Stromal cell of bone marrow (primary cell): ENCODE results near the gene ZNF740.
"Not testable (repeated sequence)": the region's sequence is repeated elsewhere in the genome, so short reads cannot be mapped to it uniquely, and the experiment has no call there.

Experiments
- DNase-seq: peaks from one replicate; pipeline ENCODE4 v3.0.0-alpha.2; 2012; ENCODE audit warnings: low read depth

ZNF740 gene

DNA sequence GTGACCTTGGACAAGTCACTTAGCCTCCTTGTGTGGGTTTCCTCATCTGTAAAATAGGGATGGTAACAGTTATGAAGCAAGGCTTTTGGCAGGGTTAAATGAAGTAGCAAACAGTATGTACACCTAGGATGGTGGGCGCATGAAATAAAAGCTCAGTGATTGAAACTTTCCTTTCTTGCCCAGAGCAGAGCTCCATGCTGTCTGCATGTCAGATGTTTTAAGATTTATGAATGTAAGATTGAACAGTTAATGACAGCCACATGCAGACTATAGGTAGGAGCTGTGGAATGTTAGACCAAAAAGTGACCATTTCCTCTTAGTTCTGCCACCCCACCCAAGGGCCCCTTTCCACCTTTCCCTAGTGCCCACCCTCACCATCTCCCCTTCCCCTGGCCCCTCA, 14.5 kb downstream of the ZNF740 start:
- no peak for DNase-seq

- DNase-seq, result no peak
Observed at GRCh38 chr12:53195516-53196420, 15.2 kb downstream of the ZNF740 start.

DNA sequence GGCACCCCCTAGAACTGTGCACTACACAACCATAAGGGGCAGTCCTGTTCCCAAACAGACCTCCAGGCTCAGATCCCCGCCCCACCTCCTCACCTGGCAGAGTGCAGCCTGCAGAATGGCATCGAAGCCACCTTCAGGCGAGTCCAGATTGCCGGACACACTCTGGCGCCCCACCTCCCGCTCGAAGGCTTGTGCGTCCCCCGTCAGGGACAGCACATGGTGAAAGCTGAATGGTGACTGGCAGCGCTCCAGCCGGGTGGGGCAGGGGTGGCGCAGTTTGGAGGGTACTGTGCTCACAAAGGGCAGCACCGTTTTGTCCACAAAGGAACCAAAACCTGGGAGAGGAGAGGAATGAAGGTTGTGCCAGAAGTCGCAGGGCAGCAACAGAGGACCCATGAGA, 16.0 kb downstream of the ZNF740 start:
- no peak for DNase-seq

DNA sequence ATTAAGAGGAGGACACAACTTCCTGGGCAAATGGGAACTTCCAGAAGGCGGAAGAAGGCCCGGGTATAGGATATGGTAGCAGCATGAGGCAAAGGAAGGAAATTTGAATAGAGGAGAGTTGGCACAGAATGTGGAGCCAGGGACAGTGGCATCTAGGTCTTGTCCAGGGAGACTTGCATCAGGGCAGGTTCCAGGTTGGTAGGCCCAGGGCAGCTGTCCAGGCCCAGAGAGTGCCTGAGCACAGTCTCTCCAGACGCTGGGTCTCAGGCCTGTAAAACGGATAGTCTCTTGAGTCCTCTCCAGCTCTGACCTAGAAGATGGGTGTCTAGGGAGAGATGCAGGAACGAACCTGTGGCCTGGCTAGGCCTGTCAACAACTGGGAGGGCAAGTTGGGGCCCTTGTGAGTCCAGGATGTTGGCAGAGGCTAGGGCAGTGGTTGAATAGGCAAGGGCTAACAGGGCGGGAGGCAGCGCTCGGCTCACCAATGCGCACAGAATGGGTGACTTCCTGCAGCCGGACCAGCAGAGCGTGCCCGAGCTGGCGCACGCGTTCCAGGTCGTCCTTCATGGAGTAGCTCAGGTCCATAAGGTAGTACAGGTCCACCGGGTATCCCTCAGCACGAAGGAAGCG, 16.6 kb downstream of the ZNF740 start:
- no peak for DNase-seq

DNA sequence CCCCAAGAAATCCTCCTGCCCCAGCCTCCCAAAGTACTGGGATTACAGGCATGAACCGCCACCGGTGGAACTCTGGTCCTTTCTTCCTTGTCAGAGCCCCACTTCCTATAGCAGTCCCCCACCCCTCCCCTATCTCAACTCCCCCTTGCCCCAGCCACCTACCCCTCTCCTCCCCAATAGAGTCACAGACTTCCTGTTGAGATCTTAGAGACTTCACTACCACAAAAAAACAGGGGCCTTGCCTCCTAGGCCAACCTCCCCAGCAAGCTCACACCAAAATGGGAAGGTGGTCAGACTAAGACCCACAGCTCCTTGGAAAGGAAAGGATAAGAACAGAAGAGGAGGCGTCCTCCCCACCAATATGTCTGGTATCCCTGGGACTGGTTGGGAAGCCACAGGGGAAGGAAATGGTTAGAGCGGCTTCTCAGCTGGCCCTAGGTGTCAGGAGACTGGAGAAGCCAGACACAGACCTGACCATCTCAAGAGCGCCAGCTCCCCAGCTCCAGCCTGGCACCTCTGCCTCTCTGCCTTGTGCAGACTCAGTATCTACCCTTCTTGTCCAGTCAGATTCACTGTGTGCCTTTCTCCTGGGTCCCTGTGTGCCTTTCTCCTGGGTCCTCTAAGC, 18.1 kb downstream of the ZNF740 start:
- DNase-seq, result no peak

- DNase-seq, result no peak
Observed at GRCh38 chr12:53199700-53200099, 19.2 kb downstream of the ZNF740 start.

DNA sequence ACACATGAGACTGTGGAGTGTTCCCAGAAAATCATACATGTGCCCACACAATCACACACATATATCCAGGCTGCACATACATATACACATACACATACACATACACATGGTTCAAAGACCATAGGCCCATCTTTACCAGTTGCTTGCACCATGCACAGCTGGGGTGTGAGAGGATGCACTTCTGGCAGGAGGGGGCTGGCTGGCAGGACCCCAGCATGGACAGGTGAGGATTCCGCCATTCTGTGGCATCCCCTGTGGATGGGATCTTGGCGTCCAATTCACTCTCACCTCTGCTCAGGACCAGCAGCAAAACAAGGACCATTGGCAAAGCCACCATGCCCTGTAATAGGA, 19.6 kb downstream of the ZNF740 start:
- no peak for DNase-seq

GRCh38 chr12:53200458-53201176, 20.1 kb downstream of the ZNF740 start:
- DNase-seq, result no peak

DNA sequence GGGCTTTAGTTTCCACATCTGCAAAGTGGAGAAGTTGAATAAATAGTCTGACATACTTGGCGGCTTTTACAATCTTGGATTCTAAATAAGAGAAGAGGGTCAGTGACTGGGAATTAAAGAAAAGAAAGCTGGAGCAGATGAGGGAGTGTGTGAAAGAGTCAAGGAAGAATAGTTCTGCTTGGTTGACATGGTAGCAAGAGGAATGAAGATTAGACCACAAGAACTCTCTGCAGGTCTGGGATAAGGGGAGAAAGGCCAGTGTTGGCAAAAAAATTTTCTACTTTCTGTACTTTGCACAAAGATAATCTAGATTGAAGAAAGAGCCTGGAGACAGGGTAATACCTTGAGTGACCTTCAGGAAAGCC, 20.6 kb downstream of the ZNF740 start:
- no peak for DNase-seq

DNA sequence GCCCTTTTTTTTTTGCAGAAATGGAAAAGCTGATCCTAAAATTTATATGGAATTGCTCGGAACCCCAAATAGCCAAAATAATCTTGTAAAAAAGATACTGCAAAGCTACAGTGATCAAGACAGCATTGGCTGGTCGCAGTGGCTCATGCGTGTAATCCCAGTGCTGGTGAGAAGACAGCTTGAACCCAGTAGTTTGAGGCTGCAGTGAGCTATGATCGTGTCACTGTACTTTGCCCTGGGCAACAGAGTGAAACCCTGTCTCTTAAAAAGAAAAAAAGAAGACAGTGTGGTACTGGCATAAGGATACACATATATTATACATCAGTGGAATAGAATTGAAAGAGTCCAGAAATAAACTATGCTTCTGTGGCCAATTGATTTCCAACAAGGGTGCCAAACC, 21.1 kb downstream of the ZNF740 start:
- DNase-seq, result no peak

GRCh38 chr12:53202316-53202715, 21.8 kb downstream of the ZNF740 start:
- not testable (repeated sequence) for DNase-seq

DNA sequence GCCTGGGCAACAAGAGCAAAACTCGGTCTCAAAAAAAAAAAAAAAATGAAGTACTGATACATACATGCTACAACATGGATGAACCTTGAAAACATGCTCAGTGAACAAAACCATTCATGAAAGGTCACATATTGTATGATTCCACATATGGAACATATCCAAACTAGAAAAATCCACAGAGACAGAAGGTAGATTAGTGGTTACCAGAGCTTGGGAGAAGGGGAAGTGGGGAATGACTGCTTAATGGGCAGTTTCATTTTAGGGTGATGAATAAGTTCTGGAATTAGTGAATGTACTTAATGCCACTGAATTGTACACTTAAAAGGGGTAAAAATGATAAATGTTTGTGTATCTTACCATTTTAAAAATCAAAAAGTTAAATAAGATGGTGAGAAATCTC, 23.8 kb downstream of the ZNF740 start:
- no peak for DNase-seq

GRCh38 chr12:53205747-53206419, 25.4 kb downstream of the ZNF740 start:
- DNase-seq, result peak; percentile 84

DNA sequence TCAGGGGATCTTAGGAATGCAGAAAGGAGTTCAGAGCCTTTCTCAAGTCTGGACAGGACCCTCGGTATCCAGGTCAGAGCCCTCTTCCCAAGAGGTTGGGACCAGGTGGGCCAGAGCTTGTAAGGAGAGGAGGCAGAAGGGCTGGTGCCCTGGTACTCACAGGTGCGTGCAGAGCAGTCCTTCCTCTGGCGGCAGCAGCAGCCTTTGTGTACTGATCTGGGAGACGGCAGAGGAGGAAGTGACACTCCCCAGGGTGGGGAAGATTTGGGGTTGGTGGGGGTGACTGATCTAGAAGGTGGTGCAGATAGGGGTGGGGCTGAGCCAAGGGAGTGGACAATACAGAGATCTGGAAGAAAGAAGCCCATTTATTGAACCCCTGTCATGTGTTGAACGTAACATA, 26.5 kb downstream of the ZNF740 start, which contains the start of gene ITGB7:
Gene ITGB7, minus strand, starts transcription at position 210 of the 400 bp plus-strand sequence. CDS start 6,808 bp downstream, outside the sequence.
- DNase-seq, result no peak

DNA sequence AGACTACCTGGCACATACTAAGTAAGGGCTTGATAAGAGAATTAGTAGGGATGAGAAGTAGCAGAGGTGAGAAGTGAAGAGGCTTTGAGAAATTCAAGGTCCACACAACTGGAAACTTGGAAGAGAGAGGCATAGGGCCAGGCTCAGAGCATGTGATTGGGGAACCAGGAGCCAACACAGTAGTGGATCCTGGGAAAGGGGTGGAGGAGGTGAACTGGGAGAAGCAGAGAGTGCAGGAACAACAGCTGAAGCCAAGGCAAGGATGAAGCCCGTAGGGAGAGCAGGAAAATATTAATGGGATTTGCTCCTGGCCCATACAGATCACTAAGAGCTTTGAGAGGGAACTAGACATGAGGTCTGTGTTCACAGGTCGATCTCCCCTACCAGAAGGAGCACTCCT, 27.9 kb downstream of the ZNF740 start:
- no peak for DNase-seq

DNA sequence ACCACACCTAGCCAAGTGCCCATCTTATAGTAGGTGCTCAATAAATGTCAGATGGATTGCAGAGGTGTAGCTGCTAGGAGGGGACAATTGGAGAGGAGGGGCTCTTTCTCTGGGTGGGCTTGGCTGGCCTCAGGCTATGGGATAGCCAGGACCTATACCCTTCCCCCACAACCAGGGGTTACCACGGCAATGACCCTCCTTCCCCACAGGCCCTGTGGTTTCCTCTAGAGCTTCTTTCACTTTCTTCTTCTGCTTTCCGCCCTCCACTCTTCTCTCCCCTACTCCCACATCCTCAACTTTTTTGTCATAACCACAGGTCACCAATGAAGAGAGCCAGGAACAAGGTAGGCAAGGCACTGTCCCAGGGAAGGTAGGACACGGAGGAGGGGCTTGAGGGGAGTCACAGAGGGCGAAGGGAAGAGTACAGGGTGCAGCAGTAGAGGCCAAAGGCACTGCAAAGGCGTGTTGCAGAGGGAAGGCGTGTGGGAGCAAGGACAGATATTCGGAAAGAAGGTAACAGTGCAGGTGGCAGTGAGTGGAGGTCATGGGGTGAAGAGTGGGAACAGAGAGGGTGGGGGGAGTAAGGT, 28.4 kb downstream of the ZNF740 start:
- no peak for DNase-seq

DNA sequence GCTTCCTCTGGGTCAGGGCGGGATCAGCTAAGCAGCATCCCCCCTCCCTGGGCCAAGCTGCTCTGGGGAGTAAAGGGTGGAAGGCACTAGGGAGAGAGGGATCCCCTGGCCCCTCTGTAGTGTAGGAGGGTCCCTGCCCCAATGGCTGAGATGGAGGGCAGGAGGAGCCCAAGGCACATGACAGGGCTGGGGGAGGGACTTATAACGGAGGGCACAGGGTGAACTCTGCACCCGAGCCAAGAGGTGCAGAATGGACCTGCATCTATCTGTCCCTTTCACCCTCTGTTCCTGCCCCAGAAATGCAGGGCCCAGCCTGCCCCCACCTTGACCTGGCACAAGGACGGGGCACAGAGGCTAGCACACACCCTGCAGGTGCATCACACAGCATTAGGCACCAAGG, 30.3 kb downstream of the ZNF740 start:
- no peak for DNase-seq

DNA sequence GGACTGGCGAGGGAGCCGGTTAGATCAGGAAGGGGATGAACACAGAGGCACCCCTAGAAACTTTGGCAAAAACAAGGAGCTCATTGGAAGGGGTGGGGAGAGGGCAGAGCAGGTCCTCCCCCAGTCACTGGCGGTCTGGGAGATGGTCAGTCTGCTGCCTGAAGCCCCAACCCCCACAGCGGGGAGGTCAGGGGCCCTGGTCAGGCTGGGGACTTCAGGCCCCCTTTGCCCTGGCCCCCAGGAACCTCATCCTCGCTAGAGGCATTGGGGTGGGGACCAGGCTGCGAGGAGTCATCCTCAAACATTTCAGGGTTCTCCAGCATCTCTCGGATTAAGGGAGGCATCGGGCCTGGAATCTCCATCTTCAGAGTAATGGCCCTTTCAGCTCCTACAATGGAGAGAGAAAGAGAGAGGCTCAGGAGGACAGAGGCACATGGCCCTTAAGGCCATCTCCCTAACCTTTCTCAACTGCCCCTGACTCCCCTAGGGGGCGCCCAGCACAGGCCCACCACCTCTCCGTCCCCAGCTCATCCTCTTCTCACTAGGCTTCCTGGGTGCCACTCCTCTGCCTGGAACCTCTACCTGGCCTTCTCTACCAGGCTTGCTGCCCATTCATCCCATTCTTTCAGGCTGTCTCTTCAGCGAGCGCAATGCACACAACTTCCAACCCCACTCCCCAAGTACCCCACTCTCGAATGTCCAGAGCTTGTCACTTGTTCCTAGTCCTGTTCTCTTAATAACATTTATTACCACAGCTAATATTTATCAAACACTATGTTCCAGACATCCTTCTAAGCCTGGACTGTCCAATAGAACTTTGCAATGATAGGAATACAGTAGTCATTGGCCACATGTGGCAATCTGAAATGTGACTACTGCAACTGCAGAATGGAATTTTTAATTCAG, 31.2 kb downstream of the ZNF740 start:
- no peak for DNase-seq

- DNase-seq, result no peak
Observed at GRCh38 chr12:53212931-53213330, 32.4 kb downstream of the ZNF740 start.

DNA sequence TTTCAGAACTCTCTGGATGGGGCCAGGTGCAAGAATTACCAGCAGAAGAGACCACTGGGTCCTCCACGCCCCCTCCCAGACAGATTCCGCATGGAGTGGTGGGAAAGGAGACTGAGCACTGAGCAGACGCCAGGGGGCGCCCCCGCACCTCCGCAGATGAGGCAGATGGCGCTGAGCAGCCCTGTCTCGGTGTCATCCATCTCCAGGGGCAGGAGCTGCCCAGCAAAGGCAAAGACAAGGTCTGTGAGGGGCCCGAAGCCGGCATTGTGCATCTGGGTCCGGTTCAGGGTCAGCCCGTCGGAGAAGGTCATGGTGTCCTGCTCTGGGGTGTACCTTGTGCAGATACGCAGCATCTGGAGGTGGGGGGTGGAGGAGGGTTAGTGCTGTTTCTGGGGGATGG, 32.8 kb downstream of the ZNF740 start:
- DNase-seq, result no peak
